Brain pericyte (primary cell): Measurements from ENCODE around the gene C2.
"Not testable (repeated sequence)": the region's sequence is repeated elsewhere in the genome, so short reads cannot be mapped to it uniquely, and the experiment has no call there.

Source experiments
- DNase-seq: peaks from one replicate; pipeline ENCODE4 v3.0.0-alpha.2; 2012; ENCODE audit warnings: low read depth, low spot score

Gene C2

GRCh38 chr6:31898383-31899011 lies 29.0 kb upstream of the C2 start:
- DNase-seq, result no peak

- no peak for DNase-seq
These were observed 28.3 kb upstream of the C2 start for GRCh38 chr6:31899215-31899614.

GRCh38 chr6:31899882-31900722 lies 27.4 kb upstream of the C2 start:
- DNase-seq, result no peak

GRCh38 chr6:31900917-31901414 lies 26.6 kb upstream of the C2 start:
- no peak for DNase-seq

GRCh38 chr6:31901415-31901952 lies 26.0 kb upstream of the C2 start:
- DNase-seq, result no peak

DNA sequence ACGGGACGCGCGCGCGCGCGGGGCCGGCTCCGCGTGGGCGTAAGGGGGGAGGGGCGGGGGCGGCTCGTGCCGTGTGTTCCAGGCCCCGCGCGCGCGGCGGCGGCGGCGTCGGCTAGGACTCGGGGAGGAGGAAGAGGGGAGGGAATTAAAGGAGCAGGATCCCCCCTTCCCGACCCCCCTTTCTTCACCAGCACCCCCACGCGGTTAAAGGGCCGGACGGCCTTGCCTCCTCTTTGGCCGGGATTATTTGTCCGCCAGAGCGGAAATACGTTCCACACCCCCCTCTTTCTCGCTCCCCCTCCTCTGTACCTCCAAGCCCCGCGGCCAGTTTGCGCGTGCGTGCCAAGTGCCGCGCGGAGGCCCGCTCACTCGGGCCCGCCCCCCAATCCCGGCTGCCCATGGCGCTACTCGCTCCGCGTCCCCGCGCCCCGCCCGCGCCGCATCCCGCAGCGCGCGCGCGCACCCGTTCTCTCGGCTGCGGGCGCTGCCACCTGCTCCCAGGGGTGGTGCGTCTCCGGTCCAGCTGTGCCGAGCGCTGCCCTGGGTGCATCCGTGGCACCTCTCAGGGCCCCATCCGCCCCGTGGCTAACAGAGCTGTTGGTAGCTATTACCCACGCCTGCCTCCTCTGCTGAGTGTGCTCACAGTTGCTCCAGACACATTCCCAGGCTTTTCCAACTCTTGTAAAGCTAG lies 25.4 kb upstream of the C2 start, which contains the start of gene ZBTB12:
Gene ZBTB12 (minus strand): TSS at position 134 of the 691 bp plus-strand sequence. CDS start 781 bp downstream, outside the sequence.
- peak; percentile 84 for DNase-seq

DNA sequence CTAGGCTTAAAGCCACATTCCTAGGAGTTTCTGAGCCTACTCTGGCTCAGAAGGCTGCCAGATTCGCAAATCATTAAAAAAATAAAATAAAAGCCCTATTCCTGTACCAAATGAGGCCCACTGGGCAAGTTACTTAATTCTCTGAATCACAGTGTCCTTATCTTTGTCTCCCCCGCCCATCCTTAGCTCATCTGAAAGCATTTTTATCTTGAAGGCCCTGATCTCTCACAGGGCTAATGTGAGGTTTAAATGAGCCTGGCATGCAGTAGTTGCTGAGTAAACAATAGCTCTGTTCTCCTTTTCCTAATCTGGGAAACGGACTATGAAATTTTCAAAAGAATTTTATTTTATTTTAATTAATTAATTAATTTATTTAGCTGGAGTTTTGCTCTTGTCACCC lies 23.6 kb upstream of the C2 start:
- DNase-seq, result no peak

DNA sequence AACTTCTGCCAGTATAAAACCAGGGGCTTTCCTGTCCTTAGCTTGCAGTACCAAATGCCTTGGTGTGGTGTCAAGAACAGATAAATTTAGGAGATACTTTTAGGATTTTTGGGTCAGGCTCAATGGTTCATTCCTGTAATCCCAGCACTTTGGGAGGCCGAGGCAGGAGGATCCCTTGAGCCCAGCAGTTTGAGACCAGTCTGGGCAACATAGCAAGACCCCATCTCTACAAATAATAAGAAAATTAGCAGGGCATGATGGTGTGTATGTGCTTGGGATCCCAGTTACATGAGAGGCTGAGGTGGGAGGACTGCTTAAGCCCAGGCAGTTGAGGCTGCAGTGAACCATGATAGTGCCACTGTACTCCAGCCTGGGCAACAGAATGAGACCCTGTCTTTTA lies 22.5 kb upstream of the C2 start:
- no peak for DNase-seq

DNA sequence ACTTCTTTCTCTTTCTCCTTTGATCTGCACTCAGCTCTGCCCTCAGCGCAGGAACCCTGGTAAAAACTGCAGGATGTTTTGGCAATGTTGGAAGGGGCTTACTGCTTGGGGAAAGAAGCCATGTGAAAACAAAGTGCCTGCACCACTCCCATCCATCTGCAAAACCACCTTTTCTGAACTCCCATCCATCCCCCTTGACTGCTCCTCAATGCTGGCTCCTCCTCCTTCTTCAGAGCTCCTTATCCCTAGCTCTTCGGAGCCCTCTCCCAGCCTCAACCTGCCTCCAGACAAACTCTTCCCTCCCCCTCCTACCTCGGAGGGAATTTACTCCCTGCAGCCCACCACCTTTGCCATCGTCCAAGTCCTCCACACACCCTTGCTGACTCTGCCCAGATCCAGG lies 21.4 kb upstream of the C2 start:
- DNase-seq, result no peak

GRCh38 chr6:31906727-31907126 lies 20.8 kb upstream of the C2 start:
- DNase-seq, result not testable (repeated sequence)

DNA sequence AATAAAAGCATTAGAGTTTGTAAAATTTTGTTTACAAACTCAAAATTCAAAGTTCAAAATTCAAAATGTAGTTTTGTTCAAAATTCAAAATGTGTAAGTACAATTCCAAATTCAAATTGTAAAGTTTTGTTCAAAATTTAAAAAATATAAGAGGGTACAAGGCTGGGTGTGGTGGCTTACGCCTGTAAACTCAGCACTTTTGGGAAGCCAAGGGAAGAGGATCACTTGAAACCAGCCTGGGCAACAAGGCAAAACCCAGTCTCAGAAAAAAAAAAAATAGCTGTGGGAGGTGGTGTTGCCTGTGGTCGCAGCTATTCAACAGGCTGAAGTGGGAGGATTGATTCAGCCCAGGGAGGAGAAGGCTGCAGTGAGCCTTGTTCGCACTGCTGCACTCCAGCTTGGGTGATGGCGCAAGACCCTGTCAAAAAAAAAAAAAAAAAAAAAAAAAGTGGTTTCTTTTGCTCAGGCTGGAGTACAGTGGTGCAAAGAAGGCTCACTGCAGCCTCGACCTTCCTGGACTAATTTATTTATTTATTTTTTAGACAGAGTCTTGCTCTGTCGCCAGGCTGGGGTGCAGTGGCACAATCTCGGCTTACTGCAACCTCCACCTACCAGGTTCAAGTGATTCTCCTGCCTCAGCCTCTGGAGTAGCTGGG lies 20.2 kb upstream of the C2 start:
- no peak for DNase-seq

DNA sequence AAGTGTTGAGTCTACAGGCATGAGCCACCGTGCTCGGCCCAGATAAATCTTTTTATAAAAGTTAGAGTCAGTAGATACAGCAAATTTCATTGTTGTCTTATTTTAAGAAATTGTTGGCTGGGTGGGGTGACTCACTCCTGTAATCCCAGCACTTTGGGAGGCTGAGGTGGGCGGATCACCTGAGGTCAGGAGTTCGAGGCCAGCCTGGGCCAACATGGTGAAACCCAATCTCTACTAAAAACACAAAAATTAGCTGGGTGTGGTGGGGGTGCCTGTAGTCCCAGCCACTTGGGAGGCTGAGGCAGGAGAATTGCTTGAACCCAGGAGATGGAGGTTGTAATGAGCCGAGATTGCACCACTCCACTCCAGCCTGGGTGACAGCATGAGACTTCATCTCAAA lies 19.3 kb upstream of the C2 start:
- not testable (repeated sequence) for DNase-seq

GRCh38 chr6:31908791-31909190 lies 18.7 kb upstream of the C2 start:
- no peak for DNase-seq

GRCh38 chr6:31909298-31909697 lies 18.2 kb upstream of the C2 start:
- DNase-seq, result not testable (repeated sequence)

DNA sequence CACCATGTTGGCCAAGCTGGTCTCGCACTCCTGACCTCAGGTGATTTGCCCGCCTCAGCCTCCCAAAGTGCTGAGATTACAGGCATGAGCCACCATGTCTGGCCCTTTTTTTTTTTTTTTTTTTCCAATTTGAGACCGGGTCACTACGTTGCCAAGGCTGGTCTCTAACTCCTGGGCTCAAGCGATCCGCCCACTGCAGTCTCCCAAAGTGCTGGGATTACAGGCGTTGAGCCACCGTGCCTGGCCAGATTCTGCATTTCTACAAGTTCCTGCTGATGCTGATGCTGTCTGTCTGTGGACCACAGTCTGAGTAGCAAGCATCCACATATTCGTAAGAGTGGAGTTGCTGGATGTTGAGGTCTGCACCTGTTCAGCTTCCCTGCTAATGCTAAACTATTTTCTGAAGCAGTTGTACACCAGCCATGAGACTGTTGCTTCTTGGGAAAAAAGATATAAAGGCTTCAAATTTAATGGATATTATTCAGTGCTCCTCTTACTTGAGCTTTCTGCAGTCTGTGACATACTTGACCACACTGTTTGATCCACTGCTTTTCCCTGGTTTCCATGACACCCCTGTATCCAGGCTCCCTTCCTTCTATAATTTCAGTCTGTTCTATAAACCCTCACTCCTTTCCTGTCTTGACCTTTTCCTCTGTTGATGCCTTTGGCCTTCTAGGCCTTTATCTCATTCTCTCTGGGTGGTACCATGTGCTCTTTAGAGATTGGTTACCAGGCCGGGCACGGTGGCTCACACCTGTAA lies 15.5 kb upstream of the C2 start:
- DNase-seq, result no peak

DNA sequence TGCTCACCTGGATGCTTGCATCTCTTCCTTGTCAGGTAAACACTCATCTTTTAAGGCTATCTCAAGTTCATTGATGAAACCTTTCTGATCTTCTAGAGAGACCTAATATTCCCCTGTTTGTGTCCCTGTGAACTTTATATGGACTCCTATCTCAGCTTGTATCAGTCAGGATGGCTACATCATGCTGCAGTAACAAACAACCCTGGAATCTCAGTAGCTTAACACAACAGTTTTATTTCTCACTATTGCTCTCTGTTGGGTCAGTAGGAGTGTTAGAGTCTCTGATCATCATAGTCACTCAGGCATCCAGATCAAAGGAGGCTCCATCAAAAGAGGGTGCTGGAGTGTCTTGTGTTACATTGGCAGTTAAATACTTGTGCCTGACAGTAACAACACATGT lies 12.2 kb upstream of the C2 start:
- DNase-seq, result no peak

DNA sequence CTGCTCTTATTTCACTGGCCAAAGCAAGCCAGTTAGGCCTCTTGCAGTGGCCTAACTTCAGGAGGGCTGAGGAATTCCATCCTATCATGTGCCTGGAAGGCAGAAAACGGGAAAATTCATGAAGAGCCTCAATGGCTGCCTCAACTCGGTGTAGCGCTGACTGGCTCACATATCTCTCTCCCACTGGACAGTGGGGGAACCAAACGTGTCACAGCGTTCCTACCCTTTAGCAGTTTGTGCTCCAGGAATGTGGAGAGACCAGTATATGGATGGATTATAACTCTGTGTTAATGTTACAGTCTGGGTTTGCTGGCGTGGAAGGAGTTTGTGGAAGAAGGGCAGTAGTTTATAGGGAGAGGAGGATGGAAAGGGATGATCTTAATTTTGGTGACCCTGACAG lies 11.8 kb upstream of the C2 start:
- no peak for DNase-seq

GRCh38 chr6:31918069-31918720 lies 9.3 kb upstream of the C2 start:
- DNase-seq, result no peak

- DNase-seq, result no peak
These were observed 7.8 kb upstream of the C2 start for GRCh38 chr6:31919624-31920303.

DNA sequence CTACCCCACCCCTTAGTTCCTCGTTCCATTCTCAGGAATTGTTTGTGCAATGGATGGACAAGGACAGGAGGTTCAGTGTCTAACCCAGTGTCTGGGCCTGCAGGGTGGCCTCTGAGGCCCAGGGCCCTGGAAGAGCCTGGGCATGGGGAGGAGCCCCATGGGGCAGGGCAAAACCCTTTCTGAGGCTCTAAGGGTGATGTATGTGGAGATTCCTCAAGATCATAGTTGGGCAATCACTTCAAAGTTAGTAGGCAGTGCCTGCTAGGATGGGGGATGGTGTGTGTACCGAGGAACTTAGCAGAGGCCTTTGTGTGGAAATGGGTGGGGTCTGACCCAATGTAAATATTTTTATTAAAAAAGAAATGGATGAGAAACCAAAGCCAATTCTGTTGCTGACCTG lies 6.7 kb upstream of the C2 start:
- no peak for DNase-seq
